Limb (tissue), 2 donors: ENCODE results near the gene ANKDD1B.

Source experiments
- DNase-seq, 2 donors: peaks; one replicate each; pipeline ENCODE4 v3.0.0-alpha.2; 2016; ENCODE audit errors: extremely low spot score in 2 of 2

ANKDD1B gene

DNA sequence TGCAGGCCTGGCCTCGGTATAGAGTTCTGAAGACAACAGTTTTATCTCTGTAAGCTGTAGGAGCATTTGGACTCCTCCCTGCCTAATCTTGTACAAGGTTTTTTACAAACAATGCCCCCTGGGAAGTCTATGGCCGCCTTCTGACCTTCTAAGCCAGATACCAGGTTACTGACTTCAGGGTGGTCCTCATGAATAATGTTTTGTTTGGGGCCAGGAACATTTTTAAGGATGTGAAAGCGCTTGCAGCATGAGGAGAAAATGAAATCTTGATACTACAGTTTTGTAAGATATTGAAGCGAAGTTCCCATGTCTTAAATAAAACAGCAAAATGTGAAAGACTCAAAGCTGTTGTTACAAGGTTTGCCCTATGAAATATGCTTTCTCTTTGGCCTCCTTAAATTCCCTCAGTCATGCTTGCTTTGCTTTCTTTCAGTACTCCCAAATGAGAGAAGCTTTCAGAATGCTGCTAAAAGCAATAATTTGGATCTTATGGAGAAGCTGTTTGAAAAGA lies 5.2 kb downstream of the ANKDD1B start:
- DNase-seq: no peak

DNA sequence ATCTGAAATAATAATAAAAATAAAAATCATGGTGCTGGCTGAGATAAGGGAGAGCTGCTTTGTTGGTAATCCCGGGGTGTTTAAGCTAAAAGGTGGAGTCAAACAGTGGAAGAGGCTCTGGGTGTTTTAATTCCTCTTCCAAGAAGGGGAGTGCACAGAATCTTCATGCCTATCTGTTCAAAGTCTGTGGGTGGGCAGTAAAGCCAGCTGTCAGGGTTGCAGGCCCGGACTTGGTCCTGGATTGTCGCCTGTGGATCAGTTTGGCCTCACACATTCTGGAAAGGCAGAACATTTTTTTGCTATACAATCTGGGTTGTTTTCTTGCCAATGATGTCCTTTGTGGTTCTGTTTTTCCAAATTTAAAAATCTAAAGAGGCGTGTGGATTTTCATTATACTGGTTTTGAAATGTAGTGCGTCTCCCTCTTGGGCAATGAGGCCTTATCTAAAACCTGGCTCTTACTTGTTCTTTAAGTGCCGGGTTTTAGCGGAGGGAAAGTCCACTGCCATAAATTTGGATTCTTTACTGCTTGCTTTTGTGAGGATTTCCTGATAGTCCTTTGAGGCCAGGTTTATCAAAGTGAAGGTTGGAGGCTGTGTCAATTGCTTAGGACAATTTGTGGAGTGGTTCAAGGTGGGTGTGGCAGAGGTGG lies 5.8 kb downstream of the ANKDD1B start:
- DNase-seq: no peak

DNA sequence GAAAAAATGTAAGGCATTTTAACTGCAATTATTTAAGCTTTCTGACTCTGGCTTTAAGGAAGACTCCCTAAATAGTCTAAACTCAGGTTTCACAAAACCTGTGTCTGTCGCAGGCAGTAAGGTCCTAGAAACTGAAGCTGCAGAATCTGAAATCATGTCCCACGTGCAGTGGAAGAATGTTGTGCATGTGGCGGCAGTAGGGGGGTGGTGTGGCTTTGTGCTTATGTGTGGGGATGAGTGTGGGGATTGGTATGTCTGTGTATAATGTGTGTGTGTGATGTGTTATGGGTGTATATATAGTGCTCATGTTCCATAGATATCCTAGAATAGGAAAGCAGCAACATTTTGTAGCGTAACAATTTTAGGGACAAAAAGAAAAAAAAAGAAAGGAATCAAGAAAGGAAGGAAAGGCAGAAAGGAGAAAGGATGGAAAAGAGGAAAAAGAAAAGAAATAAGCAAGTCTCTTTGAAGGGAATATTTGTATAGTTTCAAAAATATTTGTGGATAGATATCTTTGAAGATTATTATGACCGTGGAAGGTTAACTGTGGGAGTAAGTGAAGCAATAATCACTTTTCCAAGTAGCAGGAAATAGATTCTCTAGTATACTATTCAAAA lies 6.6 kb downstream of the ANKDD1B start:
- no peak for DNase-seq

DNA sequence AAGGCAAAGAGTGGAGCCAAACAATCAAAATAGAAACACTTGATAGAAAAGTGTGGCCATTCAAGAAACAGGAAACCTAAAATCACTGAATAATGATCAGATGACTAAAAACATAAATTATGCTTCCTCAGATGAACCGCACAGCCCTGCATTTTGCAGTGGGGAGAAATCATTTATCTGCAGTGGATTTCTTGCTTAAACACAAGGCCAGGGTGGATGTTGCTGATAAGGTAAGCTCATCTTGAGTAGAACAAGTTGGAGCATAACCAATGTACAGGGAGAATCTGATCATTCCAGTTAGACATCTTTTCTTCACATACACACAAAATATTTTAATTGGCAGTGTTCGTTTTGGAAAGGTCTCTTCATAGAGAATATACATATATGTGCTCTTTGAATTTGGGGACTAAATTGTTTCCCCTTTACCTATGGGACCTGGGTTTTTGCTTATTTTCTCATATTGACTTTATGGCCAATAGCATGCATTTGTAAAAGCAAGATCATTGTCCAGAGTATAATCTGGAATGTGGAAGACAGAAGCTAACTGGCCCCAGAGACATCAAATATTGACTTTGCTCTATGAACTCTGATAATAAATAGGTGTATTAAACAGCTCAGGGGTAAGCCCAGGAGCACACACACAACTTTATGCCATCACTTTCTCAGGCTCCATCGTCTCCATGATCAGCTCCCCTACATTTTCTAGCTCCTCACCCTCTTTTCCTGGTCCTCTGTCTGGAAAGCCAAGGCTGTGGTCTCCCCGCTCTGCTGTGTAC lies 9.1 kb downstream of the ANKDD1B start:
- no peak for DNase-seq

DNA sequence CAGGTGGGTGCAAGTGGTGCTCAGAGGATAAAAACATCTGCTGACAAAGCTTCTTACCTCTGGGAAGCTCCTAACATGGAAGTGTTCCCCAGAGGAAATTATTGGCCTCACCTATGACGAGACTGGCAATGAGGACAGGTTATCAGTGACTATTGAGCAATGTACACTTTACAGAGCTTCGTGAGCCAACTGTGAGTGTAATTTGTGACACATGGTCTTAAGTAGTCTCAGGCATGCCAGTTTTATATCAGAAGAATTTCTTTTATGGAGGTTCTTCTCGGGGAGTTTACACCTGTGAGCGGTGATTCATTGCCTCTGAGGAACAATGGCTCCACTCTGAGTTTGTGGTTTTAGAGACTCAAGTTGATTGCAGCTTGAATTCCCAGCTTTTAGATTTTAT lies 11.3 kb downstream of the ANKDD1B start:
- no peak for DNase-seq

DNA sequence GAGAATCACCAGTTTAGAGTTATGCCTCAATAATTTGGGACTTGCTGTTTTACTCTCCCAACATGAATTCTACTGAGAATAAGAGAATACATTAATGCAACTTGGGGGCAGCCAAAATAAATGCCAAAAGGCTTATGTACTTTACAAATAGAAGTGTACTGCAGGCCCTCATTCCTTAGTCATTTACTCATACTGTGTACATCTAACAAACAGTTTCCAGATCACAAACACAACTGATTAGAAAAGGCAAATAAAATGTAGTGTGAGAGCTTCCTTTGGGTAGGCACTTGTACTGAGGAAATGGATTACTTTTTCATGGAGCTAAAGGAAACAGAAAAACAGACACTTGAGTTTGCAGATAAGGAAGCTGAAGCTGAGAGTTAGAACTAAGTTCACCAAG lies 12.6 kb downstream of the ANKDD1B start:
- DNase-seq: no peak

DNA sequence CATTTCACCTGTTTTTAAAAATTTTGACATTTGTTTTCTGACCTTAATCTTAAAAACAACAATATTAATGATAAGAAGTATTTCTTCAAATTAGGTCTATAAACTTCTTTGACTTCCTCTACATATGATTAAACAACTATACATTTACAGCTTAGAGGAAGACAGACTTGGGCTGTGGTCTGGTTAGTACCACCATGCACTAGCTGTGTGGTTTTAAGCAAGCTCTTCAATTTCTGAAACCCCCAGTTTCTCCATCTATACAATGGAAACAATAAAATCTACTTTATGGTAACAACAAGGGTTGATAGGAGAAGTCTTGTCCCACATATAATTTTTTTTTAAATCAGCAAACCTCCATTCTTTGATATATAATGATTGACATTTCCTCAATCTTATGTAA lies 15.7 kb downstream of the ANKDD1B start:
- DNase-seq: no peak

DNA sequence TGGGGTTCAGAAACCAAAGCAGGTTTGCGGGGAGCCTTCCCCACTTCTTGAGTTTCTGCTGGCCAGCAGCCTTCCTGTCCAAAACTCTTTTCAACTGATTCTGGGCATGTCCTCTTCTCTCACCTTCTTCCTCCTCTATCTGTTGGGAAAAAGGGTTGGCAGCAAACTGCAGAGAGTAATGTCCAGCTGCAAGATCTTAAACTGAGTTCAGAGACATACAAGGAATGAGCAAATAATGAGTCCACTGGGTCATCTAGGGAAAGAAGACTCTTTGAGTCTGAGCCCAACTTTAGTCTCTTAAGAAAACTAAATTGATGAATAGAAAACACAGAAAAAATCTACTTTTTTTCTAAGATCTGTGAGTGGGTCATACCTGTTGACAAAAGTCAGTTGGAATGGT lies 16.5 kb downstream of the ANKDD1B start:
- DNase-seq: no peak

DNA sequence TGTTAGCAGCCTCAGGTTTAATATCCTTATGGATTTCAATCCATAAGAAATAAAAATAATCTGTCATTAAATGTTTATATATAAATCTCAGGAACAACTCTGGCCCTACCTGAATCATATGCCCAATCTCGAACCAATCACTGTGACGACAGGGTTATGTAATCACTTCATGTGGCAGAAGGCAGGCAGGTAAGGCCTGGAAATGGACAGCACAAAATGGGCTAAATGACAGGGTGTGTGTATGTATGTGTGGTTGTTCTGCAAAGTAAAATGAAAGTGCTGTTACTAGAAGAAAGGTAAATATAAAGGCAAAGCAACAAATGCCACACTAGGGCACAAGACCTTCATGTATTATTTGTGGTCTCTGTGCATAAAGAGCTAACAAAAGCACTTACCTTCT lies 19.6 kb downstream of the ANKDD1B start:
- DNase-seq: no peak

DNA sequence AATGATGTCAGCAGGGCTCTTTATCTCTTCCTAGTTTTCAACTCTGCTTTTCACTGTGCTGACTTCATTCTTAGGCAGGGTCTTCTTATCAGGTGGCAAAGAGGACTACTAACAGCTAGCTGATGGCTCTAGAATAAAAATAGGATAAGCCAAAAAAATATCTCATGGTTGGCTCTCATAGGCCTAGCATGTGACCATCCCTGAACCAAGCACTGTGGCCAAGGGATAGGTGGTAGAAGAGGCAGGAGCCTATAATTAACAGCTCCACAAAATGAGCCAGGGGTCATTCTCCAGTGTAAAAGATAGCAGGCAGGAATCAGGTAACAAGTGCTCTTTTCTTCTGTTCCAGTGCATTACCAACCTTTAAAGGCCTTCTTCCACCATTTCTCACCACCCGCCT lies 21.1 kb downstream of the ANKDD1B start:
- DNase-seq: no peak

DNA sequence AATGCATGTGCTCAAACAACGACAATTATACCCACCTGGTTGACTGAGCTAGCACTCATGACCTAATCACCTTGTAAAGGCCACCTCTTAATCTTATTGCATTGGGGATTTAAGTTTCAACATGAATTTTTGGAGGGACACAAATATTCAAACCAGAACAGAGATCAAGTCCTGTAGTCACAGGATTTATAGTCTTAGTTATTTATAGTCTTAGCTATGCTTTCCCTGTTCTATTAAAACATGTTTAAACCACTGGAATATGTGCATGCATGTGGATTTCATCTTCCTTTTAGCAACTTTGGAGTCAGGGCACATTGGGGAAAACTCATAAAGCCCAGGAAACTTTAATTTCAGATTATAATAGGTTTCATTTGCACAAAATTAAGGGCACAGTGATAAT lies 26.7 kb downstream of the ANKDD1B start:
- no peak for DNase-seq

DNA sequence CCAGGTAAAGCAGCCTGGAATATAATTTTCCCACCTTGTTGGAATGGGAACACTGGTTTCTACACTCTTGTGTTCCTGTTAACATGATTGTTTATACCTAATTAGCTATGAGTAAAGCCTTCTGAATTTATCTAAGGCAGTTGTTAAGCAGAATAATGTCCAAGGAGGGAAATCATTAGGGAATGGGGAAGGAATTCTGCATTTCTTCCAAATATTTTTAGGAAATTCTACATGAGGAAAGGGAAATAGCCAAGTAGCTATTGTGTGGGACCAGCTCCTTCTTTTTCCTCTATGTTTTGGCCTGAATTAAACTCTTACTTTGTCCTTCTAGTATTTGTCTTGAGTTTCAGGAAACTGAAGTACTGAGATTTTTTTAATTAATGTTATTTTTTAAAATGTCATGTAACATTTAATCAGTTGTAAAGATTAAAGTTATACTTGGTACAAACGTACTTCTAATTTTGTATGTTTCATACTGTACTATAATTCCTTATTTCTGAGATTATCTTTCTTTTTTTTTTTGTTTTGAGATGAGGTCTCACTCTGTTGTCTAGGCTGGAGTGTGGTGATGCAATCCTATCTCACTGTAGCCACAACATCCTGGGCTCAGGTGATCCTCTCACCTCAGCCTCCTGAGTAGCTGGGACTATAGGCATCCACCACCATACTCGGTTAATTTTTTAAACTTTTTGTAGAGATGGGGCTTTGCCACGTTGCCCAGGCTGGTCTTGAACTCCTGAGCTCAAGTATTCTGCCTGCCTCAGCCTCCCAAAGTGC lies 28.5 kb downstream of the ANKDD1B start:
- no peak for DNase-seq

DNA sequence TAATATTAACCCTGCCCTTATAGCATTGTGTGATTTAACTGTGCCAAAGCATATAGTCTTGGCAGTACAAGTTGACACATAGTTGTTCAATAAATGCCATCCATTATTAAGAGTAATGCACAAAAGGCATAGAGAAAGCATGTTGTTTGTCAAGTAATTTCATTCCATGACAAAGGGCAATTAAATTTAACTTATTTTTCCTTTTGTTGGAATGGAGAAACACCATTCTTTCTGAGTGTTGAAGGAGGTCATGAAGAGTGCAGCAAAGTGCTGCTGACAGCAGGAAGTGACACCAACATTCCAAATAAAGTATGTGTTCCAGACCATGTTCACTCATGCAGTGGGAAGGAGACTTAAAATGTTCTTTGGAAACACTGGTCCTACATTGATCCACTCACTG lies 29.1 kb downstream of the ANKDD1B start:
- peak in 1 of 2 donors; percentile 21 for DNase-seq

DNA sequence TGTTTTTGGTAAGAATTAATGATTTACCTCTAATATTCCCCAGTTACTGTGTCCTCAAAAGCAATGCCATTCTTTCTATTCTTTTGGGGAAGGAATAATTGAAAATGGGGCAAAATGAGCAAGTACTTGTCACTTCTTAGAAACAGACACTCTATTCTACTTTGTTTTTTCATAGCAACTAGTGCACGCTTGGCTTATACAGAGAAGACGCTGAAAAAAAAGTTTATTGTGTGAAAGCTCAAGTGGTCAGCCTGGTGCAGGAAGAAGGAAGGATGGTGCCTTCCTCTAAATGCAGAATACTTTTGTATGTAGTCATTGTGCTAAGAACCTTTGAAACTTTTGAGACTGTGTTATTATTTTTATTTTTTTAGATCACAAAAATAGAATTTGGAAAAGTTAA lies 29.6 kb downstream of the ANKDD1B start:
- DNase-seq: no peak

DNA sequence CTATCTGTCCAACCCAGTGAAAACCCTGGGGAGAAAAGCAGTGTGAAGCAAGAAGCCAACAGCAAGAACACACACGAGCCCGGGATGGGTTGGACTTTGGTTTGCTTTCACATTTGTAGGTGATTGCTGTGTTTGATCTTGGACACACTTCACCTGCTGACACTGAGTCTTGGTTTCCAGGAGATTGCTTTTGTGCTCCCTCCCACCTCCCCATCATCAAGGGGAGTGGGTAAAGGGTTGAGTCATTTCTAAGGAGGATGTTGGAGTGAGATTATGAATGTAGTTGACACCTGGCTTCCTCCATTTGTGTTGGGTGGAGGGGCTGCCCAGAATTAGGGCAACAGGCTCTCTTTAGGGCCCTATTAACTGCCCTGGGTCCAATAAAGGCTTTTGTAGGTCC lies 37.5 kb downstream of the ANKDD1B start:
- no peak for DNase-seq

DNA sequence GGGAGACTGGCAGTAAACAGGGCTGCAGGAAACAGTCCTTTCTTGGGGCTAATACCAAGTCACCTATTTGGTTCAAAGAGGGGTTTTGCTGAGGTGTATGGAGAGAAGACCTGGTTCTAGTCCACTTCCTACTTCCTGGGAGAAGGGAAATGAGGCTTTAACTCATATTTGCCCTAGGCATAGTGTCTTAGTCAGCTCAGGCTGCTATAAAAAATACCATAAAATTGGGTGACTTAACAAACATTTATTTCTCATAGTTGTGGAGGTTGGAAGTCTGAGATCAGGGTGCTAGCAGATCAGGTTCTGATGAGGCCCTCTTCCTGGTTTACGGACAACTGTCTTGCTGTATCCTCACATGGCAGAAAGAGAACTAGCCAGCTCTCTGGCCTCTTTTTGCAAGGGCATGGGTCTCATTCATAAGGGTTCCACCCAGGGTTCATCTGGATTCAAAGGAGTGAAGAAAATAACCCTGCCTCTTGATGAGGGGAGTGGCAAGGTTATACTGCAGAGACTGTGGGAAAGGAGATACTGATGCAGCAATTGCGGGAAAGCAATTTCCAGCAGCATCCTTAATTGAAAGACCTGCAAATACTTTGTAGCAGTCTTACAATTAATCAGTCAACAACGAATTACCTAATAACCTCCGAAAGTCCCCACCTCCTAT lies 40.5 kb downstream of the ANKDD1B start:
- no peak for DNase-seq

DNA sequence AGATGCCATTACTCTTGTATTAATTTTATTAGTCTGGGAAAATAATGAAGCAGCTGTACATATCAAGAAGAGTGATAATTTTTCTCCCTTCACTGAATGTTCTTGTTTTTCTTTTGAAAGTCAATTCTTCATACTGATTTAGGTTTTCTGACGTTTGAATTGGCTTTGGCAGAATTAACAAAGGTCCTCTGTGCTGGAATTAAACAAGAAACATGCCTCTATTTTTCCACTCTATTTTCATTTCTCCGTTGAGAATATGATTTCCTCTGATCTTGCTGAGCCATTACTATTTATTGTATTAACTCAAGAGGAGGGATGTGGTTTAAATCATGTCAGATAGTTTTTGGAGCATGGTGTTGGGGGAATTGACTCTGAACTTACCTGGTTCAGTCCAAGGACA lies 42.3 kb downstream of the ANKDD1B start:
- peak in 1 of 2 donors; percentile 8 for DNase-seq

DNA sequence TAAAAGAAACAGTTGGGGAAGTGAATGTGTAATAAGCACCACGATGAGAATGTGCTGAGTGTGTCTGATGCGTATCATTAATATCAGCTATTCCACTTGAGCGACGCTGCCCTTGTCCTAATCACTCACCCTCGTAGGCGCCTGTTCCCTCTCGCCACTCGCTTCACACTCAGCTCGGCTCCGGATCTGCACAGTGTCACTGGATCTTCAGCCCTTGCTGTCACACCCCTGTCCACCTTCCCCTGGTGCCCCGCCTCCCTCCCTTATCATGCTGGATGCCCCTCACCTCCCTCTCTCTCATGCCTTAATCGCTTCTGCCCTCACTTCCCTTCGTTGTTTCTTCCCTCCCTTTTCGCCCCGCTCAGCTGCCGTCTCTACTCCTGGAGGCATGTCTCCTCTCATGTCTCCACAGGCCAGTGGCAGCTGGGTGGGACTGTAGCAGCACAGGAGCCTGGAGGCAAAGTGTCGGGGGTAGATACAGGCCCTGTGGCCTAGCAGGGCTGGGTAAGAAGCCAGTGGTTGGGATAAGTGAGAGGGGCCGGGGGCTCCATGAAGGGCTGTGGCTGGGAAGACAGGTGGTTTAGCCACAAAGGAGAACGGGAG lies 43.5 kb downstream of the ANKDD1B start:
- DNase-seq: no peak

DNA sequence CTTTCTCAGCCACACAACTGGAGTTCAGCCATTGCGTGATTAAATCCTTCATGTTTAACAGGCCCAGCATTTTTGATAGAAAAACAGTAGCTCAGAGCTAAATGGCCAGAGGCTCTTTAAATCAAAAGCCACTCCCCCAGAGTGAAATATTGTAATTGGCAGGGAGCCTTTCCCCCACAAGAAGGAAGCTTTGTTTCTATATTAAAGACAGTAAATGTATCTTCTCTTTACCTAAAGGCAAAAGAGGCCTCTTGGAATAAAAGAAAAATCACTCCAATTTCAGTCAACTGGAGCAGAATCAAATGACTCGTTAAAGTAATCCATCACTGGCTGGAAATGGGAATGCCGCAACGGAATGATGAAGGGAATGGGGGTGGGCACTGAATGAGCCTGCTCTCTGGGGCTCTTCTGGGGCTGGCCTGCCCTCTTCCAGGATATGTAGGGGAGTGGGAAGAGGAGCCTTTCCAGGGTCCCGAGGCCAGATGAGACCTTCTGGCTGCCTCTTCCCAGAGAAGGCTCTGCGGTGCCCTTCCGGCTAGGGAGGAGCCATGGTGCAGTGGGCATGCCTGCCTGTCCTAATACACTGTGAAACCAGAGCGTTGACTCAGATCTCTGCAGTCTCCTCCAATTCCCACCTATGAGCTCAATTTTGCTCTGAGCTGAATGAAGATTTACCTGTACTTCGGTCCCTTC lies 45.2 kb downstream of the ANKDD1B start:
- peak; percentile 30 to 56 for DNase-seq

DNA sequence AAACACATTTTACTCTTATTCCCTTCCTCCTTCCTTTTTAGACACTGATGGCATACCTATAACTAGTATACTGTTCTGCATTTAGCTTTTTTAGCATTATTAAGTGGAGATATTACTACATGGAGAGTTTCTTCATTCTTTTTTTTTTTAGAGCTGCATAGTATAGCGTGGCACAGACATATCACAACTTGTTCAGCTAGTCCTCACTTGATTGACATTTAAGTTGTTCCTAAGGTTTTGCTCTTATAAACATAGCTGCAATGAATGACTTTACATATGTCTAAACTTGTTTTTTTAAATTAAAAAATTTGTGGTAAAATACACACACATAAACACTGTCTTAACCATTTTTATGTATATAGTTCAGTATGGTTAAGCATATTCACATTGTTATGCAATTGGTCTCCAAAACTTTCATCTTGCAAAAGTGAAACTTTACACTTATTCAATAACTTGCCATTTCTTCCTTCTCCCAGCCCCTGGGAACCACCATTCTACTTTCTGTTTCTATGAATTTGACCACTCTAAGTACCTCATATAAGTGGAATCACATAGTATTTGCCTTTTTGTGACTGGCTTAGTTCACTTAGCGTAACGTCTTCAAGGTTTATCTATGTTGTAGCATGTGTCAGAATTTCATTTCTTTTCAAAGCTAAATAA lies 48.7 kb downstream of the ANKDD1B start:
- DNase-seq: no peak
